IMR-90 (cell line): ENCODE data around the gene FUT7. TPM values are rescaled to one million over a fixed set of nuclear protein-coding genes. Genes with fewer than 3 reads are reported as not detected.

Experiments used
- ATAC-seq: fragments of 200-7000 bp; cut with Tn5 transposase; 2 replicates; pipeline ENCODE4 v1.9.1; 2020; ENCODE audit warnings: low read depth, mild to moderate bottlenecking, moderate library complexity
- BruUV-seq: library from RNA; stranded (reverse); fragments of 400-500 nt; replicated peaks from 2 replicates; lab custom pipeline; 2021; lab: Mats Ljungman, UMichigan
- CTCF ChIA-PET: fragments of 300-600 bp; formaldehyde crosslinking; extraction: SDS; loops from one replicate; lab custom pipeline; 2021; ENCODE audit warnings: antibody characterized with exemption; lab: Yijun Ruan, JAX
- POLR2A ChIA-PET: fragments of 300-600 bp; sonication (Branson Sonifier 250); formaldehyde crosslinking; loops from one replicate; lab custom pipeline; 2022; ENCODE audit warnings: antibody characterized with exemption; ENCODE audit not compliant: unreplicated experiment; lab: Charles Lee
- DNase-seq: peaks from one replicate; pipeline ENCODE4 v3.0.0; 2013
- H2AFZ ChIP-seq: replicated peaks from 2 replicates; pipeline ENCODE3; 2013; ENCODE audit warnings: low read length, mild to moderate bottlenecking; ENCODE audit not compliant: poor library complexity
- H2AK5ac ChIP-seq: 2 replicates; pipeline ENCODE4 v1.6.1; 2013; ENCODE audit warnings: low read depth, low read length, inconsistent platforms
- H2AK9ac ChIP-seq: replicated peaks from 2 replicates; pipeline ENCODE3; 2013; ENCODE audit warnings: mild to moderate bottlenecking, low read depth, low read length, moderate library complexity; ENCODE audit not compliant: poor library complexity
- H2BK120ac ChIP-seq: 2 replicates; pipeline ENCODE4 v1.6.1; 2013; ENCODE audit warnings: low read depth, low read length, inconsistent platforms
- H2BK15ac ChIP-seq: 3 replicates; pipeline ENCODE4 v1.6.1; 2013; ENCODE audit warnings: low read depth, low read length, inconsistent platforms
- H2BK20ac ChIP-seq: 2 replicates; pipeline ENCODE4 v1.6.1; 2013; ENCODE audit warnings: low read depth, mild to moderate bottlenecking, inconsistent platforms, low read length, moderate library complexity
- H2BK5ac ChIP-seq: 2 replicates; pipeline ENCODE4 v1.6.1; 2013; ENCODE audit warnings: mild to moderate bottlenecking, low read depth, low read length, inconsistent platforms; ENCODE audit not compliant: poor library complexity, severe bottlenecking
- H3K14ac ChIP-seq: replicated peaks from 2 replicates; pipeline ENCODE4 v1.6.1; 2013; ENCODE audit warnings: low read depth, low read length, inconsistent platforms
- H3K18ac ChIP-seq: 2 replicates; pipeline ENCODE4 v1.6.1; 2013; ENCODE audit warnings: low read depth, low read length, control low read depth
- H3K23ac ChIP-seq: 2 replicates; pipeline ENCODE4 v1.6.1; 2013; ENCODE audit warnings: low read depth, low read length, inconsistent platforms
- H3K27ac ChIP-seq: 2 replicates; pipeline ENCODE4 v1.5.1; 2013; ENCODE audit warnings: mild to moderate bottlenecking, control low read depth, low read length; ENCODE audit not compliant: insufficient read depth
- H3K27me3 ChIP-seq: 2 replicates; pipeline ENCODE4 v1.6.1; 2013; ENCODE audit warnings: low read length; ENCODE audit not compliant: control insufficient read depth, insufficient read depth
- H3K36me3 ChIP-seq: 2 replicates; pipeline ENCODE4 v1.6.1; 2013; ENCODE audit warnings: low read length, mixed read lengths; ENCODE audit not compliant: control insufficient read depth, insufficient read depth
- H3K4ac ChIP-seq: 2 replicates; pipeline ENCODE4 v1.6.1; 2013; ENCODE audit warnings: low read depth, low read length, inconsistent platforms
- H3K4me1 ChIP-seq: 2 replicates; pipeline ENCODE4 v1.6.1; 2013; ENCODE audit warnings: low read length, mixed read lengths; ENCODE audit not compliant: control insufficient read depth, insufficient read depth
- H3K4me2 ChIP-seq: 2 replicates; pipeline ENCODE4 v1.6.1; 2013; ENCODE audit warnings: low read depth, mild to moderate bottlenecking, control low read depth, low read length, moderate library complexity
- H3K4me3 ChIP-seq: 2 replicates; pipeline ENCODE4 v1.5.1; 2013; ENCODE audit warnings: low read depth, mild to moderate bottlenecking, control low read depth, low read length, moderate library complexity; ENCODE audit not compliant: insufficient read depth
- H3K56ac ChIP-seq: 2 replicates; pipeline ENCODE4 v1.6.1; 2013; ENCODE audit warnings: low read length, inconsistent platforms; ENCODE audit not compliant: insufficient read depth; ENCODE audit errors: extremely low read depth
- H3K79me1 ChIP-seq, 2 experiments: 2 replicates each; pipeline ENCODE4 v1.6.1; 2013; ENCODE audit warnings: low read length in 2 of 2, inconsistent platforms in 1 of 2, low read depth in 1 of 2
- H3K9ac ChIP-seq: 2 replicates; pipeline ENCODE4 v1.6.1; 2013; ENCODE audit warnings: low read depth, low read length, control low read depth
- H3K9me1 ChIP-seq: 2 replicates; pipeline ENCODE4 v1.6.1; 2013; ENCODE audit warnings: low read length, inconsistent platforms; ENCODE audit not compliant: insufficient read depth
- H3K9me3 ChIP-seq: 2 replicates; pipeline ENCODE4 v1.6.1; 2013; ENCODE audit warnings: low read length; ENCODE audit not compliant: control insufficient read depth, insufficient read depth
- H4K20me1 ChIP-seq: 2 replicates; pipeline ENCODE4 v1.6.1; 2013; ENCODE audit warnings: low read length, inconsistent platforms; ENCODE audit not compliant: insufficient read depth
- H4K5ac ChIP-seq: 2 replicates; pipeline ENCODE4 v1.6.1; 2013; ENCODE audit warnings: mild to moderate bottlenecking, low read depth, low read length, control low read depth
- H4K8ac ChIP-seq, 2 experiments: 2 replicates each; pipeline ENCODE4 v1.6.1; 2013; ENCODE audit warnings: low read depth in 2 of 2, low read length in 2 of 2, control low read depth in 1 of 2, inconsistent platforms in 1 of 2
- H4K91ac ChIP-seq: 2 replicates; pipeline ENCODE4 v1.6.1; 2013; ENCODE audit warnings: low read depth, low read length, inconsistent platforms; ENCODE audit not compliant: insufficient read depth
- BHLHE40 ChIP-seq: fragments of 150-350 bp; IDR thresholded peaks from 2 replicates; pipeline ENCODE4 v1.6.1; 2016; ENCODE audit warnings: mild to moderate bottlenecking, low read depth, low read length
- MAZ ChIP-seq: IDR thresholded peaks from 2 replicates; pipeline ENCODE4 v1.6.1; 2012; ENCODE audit warnings: low read depth, mild to moderate bottlenecking, low read length, improper control_type of control experiment, moderate library complexity, borderline replicate concordance
- RAD21 ChIP-seq: IDR thresholded peaks from 2 replicates; pipeline ENCODE4 v1.6.1; 2012; ENCODE audit warnings: low read length, improper control_type of control experiment
- SMC3 ChIP-seq: fragments of 150-350 bp; IDR thresholded peaks from 2 replicates; pipeline ENCODE4 v1.6.1; 2016; ENCODE audit warnings: low read depth, mild to moderate bottlenecking, antibody characterized with exemption, low read length, moderate library complexity
- WGBS, 2 experiments: methylation state at CpG; one replicate each; pipeline versions ENCODE4 v1.1.5 to v1.1.7; 2013; ENCODE audit warnings: missing lambda C conversion rate in 2 of 2; ENCODE audit not compliant: insufficient read length in 1 of 2; ENCODE audit errors: extremely low coverage in 2 of 2; 5-methylcytosine and 5-hydroxymethylcytosine counted together
- dilution Hi-C: fragments of 300-500 bp; cut with HindIII; formaldehyde crosslinking; loops from one replicate; pipeline ENCODE4 v1.14.3; 2018; ENCODE audit warnings: low sequenced_read_pairs; ENCODE audit not compliant: unreplicated experiment
- in situ Hi-C: fragments of 300-500 bp; cut with MboI; formaldehyde crosslinking; loops from 3 replicates; pipeline ENCODE4 v1.14.3; 2019; ENCODE audit warnings: low sequenced_read_pairs, inconsistent platforms, mixed read lengths
- intact Hi-C: fragments of 100-400 bp; cut with micrococcal nuclease; formaldehyde crosslinking; loops from 2 replicates; pipeline ENCODE4 v1.10.0; 2022
- polyA plus RNA-seq, 3 experiments: library from polyadenylated mRNA; depleted of rRNA; stranded (reverse); fragments of >200 nt; gene quantifications; 2 replicates each; pipeline ENCODE4 v1.2.3, GENCODE V29; 2012; ENCODE audit warnings: low replicate concordance in 1 of 3
- total RNA-seq: library from RNA; depleted of rRNA; stranded (reverse); fragments of >200 nt; gene quantifications from 2 replicates; pipeline ENCODE4 v1.2.3, GENCODE V29; 2012
- TF ChIP-seq, protein P1 (sequence below): conservative IDR thresholded peaks from 2 replicates; pipeline ENCODE4 v1.5.1; 2012; ENCODE audit warnings: mild to moderate bottlenecking, low read depth, low read length, improper control_type of control experiment

Gene FUT7
- total and polyA plus RNA-seq, 2 of the 4 experiments (the other 2 are of a cell fraction), result not detected

DNA sequence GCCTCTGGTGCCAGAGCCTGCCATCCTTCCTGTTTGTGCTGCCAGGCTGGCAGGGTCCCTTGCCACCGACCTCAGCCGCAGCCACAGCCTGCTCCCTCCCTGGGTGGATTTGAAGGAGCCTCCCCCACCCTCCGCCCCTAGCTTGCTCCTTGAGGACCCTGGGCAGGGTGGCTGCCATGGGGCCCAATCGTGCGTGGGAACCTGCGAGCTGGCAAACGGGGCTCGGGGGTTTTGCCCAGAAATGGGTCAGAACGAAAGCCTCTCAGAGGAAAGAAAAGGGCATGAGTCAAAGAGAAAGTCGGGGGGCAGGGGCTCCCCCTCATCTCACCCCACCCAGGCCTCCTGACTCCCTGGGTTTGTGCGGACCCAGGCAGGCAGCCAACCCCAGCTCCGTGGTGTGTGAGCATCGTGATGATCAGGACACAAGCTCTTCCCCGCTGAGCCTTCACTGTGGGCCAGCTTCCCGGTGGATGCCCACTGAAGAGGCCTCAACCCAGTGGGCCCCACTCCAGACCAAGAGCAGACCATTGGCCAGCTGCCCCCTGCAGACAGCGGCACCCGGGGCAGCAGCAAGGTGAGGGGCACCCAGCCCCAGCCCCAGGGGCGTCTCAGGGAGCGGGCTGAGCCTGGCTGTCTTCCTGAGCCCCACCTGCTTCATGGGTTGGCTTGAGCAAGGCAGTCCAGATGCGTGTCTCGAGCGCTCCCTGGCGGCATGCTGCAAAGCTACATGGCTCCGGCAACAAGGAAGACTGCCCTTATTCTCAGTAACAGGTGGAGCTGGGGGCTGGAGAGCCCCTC, 3.0 kb upstream of the FUT7 start:
- H4K5ac ChIP-seq, result no peak overlapping the region
- H4K8ac ChIP-seq, result no peak overlapping the region
- no peak overlapping the region for H3K14ac ChIP-seq
- CTCF ChIA-PET, result interaction anchor here (0.6 to 3.1 kb wide), 8 partner anchors 12 to 248 kb away, joined by 3 to 27 read pairs (median 4); partner anchors contain the start of gene NPDC1
- no peak overlapping the region for H3K9ac ChIP-seq
- DNase-seq (peak; percentile 77), ATAC-seq (peak; percentile 97)
- no peak overlapping the region for H2BK5ac ChIP-seq
- H3K4me2 ChIP-seq, result no peak overlapping the region
- H3K27ac ChIP-seq, result no peak overlapping the region
- H3K56ac ChIP-seq, result no peak overlapping the region
- dilution Hi-C loops, result no loop called here
- H3K23ac ChIP-seq, result no peak overlapping the region
- in situ Hi-C loops, result loop anchor here (10.0 kb wide), 1 partner anchor 250 kb away; no protein-coding TSS in a partner anchor
- H2AFZ ChIP-seq, result peak overlapping the region; percentile 53
- POLR2A ChIA-PET, result no interaction called here
- BruUV-seq, result no TSS peak
- H4K91ac ChIP-seq, result no peak overlapping the region
- H3K36me3 ChIP-seq, result peaks cover 12% of the 10 kb centered on the region
- peaks cover 2% of the 10 kb centered on the region; the same call in 1 of the 2 replicates for H3K27me3 ChIP-seq
- H3K4me1 ChIP-seq, result no peaks in the 10 kb centered on the region
- WGBS, 2 experiments, result 10% methylated on average over 10 of the region's 24 CpGs; no CpG with 5 or more reads in 1 of the 2 experiments
- no peak overlapping the region for H3K4me3 ChIP-seq
- H3K79me1 ChIP-seq, result no peaks in the 10 kb centered on the region
- peak overlapping the region; percentile 91 for H2AK9ac ChIP-seq
- no peak overlapping the region for H3K4ac ChIP-seq
- TF ChIP-seq SMC3, result peak; percentile 80
- TF ChIP-seq, protein P1, sequence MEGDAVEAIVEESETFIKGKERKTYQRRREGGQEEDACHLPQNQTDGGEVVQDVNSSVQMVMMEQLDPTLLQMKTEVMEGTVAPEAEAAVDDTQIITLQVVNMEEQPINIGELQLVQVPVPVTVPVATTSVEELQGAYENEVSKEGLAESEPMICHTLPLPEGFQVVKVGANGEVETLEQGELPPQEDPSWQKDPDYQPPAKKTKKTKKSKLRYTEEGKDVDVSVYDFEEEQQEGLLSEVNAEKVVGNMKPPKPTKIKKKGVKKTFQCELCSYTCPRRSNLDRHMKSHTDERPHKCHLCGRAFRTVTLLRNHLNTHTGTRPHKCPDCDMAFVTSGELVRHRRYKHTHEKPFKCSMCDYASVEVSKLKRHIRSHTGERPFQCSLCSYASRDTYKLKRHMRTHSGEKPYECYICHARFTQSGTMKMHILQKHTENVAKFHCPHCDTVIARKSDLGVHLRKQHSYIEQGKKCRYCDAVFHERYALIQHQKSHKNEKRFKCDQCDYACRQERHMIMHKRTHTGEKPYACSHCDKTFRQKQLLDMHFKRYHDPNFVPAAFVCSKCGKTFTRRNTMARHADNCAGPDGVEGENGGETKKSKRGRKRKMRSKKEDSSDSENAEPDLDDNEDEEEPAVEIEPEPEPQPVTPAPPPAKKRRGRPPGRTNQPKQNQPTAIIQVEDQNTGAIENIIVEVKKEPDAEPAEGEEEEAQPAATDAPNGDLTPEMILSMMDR, result peak; percentile 88
- peak; percentile 41; the same call in 1 of the 2 replicates for TF ChIP-seq MAZ
- peak; percentile 87 for TF ChIP-seq RAD21
- TF ChIP-seq BHLHE40, result no peak
- H3K18ac ChIP-seq, result no peak overlapping the region
- no peaks in the 10 kb centered on the region for H3K9me1 ChIP-seq
- H4K20me1 ChIP-seq, result no peaks in the 10 kb centered on the region; the same call in 1 of the 2 replicates
- H2BK20ac ChIP-seq, result no peak overlapping the region
- intact Hi-C loops, result loop anchor here (1.0 kb wide), 3 partner anchors 87 to 248 kb away; no protein-coding TSS in a partner anchor
- H2BK15ac ChIP-seq, result no peak overlapping the region
- no peaks in the 10 kb centered on the region for H3K9me3 ChIP-seq
- no peak overlapping the region for H2AK5ac ChIP-seq
- H2BK120ac ChIP-seq, result no peak overlapping the region
